Subcutaneous abdominal adipose tissue (tissue), 5 donors: Measurements from ENCODE around the gene ZCCHC4.
"Not testable (repeated sequence)": the region's sequence is repeated elsewhere in the genome, so short reads cannot be mapped to it uniquely, and the experiment has no call there.

Source experiments
- H3K27ac ChIP-seq: one replicate; pipeline ENCODE4 v1.7.0; 2013; ENCODE audit warnings: low read depth, mild to moderate bottlenecking, inconsistent platforms, low read length, moderate library complexity
- H3K27me3 ChIP-seq, 5 donors: one replicate each; pipeline ENCODE4 v1.7.0; 2013; ENCODE audit warnings: low read length in 5 of 5, inconsistent platforms in 1 of 5; ENCODE audit not compliant: control insufficient read depth in 5 of 5, insufficient read depth in 4 of 5
- H3K36me3 ChIP-seq, 5 donors: one replicate each; pipeline ENCODE4 v1.7.0; 2013; ENCODE audit warnings: low read length in 5 of 5; ENCODE audit not compliant: control insufficient read depth in 5 of 5, insufficient read depth in 5 of 5
- H3K4me1 ChIP-seq, 5 donors: one replicate each; pipeline ENCODE4 v1.7.0; 2013; ENCODE audit warnings: low read length in 5 of 5, mild to moderate bottlenecking in 3 of 5, moderate library complexity in 1 of 5; ENCODE audit not compliant: control insufficient read depth in 5 of 5, insufficient read depth in 5 of 5
- H3K4me3 ChIP-seq, 5 donors: one replicate each; pipeline ENCODE4 v1.7.0; 2013; ENCODE audit warnings: low read length in 5 of 5, low read depth in 1 of 5
- H3K9ac ChIP-seq, 5 donors: one replicate each; pipeline ENCODE4 v1.7.0; 2013; ENCODE audit warnings: low read length in 5 of 5, mild to moderate bottlenecking in 4 of 5, moderate library complexity in 3 of 5
- H3K9me3 ChIP-seq, 5 donors: one replicate each; pipeline ENCODE4 v1.7.0; 2013; ENCODE audit warnings: low read length in 5 of 5; ENCODE audit not compliant: control insufficient read depth in 5 of 5
- donor health status: healthy.
- donor health status: healthy.
- donor health status: healthy.
- donor health status: healthy.
- donor health status: healthy.

ZCCHC4 gene

GRCh38 chr4:25372549-25372948 lies 60.0 kb downstream of the ZCCHC4 start:
- not testable (repeated sequence) for H3K9me3 ChIP-seq, H3K4me3 ChIP-seq, H3K4me1 ChIP-seq, H3K27me3 ChIP-seq, H3K9ac ChIP-seq, H3K27ac ChIP-seq
- peaks cover 0 to 24% (median 9%) of the 10 kb centered on the region in 5 donors for H3K36me3 ChIP-seq

GRCh38 chr4:25376754-25377571 lies 64.4 kb downstream of the ZCCHC4 start, which contains the start of gene ANAPC4:
Gene ANAPC4, plus strand, starts transcription at chr4:25377263. Its CDS starts 165 bp downstream, at chr4:25377428.
- H3K9ac ChIP-seq, result peak within 1 kb of the TSS; percentile 22 to 94 (median 92)
- H3K4me3 ChIP-seq, result peak within 1 kb of the TSS; percentile 83 to 99 (median 96)
- H3K27me3 ChIP-seq, result no peaks in the 10 kb centered on the region
- H3K4me1 ChIP-seq, result peaks cover 0 to 26% (median 22%) of the 10 kb centered on the region in 5 donors
- H3K27ac ChIP-seq, result peak within 1 kb of the TSS; percentile 21
- peaks cover 0 to 2% (median 0%) of the 10 kb centered on the region in 5 donors for H3K9me3 ChIP-seq
- peaks cover 7 to 14% (median 11%) of the 10 kb centered on the region in 5 donors for H3K36me3 ChIP-seq

- Histone ChIP-seq H3K4me1 (peaks cover 0 to 26% (median 22%) of the 10 kb centered on the region in 5 donors), H3K27ac (peak overlapping the region; percentile 21), H3K36me3 (peaks cover 7 to 18% (median 13%) of the 10 kb centered on the region in 5 donors), H3K27me3 (no peaks in the 10 kb centered on the region), H3K9me3 (peaks cover 0 to 2% (median 0%) of the 10 kb centered on the region in 5 donors), H3K9ac (peak overlapping the region; percentile 22 to 94 (median 92)), H3K4me3 (peak overlapping the region; percentile 83 to 99 (median 96))
These were observed 65.2 kb downstream of the ZCCHC4 start for GRCh38 chr4:25377572-25378436.

GRCh38 chr4:25378437-25378743 lies 65.8 kb downstream of the ZCCHC4 start:
- peaks cover 0 to 26% (median 22%) of the 10 kb centered on the region in 5 donors for H3K4me1 ChIP-seq
- peaks cover 7 to 19% (median 13%) of the 10 kb centered on the region in 5 donors for H3K36me3 ChIP-seq
- no peak overlapping the region for H3K27ac ChIP-seq

GRCh38 chr4:25379591-25379990 lies 67.0 kb downstream of the ZCCHC4 start:
- Histone ChIP-seq H3K27me3 (no peaks in the 10 kb centered on the region), H3K4me1 (peaks cover 0 to 26% (median 22%) of the 10 kb centered on the region in 5 donors), H3K36me3 (peaks cover 17 to 31% (median 22%) of the 10 kb centered on the region in 5 donors), H3K4me3 (no peak overlapping the region), H3K9ac (no peak overlapping the region), H3K27ac (no peak overlapping the region), H3K9me3 (peaks cover 0 to 2% (median 0%) of the 10 kb centered on the region in 5 donors)

More at GRCh38 chr4:25378437-25378743, 65.8 kb downstream of the ZCCHC4 start:
- Histone ChIP-seq H3K4me3 (peak overlapping the region in 4 of 5 donors; percentile 83 to 97 (median 92)), H3K9ac (no peak overlapping the region), H3K27me3 (no peaks in the 10 kb centered on the region), H3K9me3 (peaks cover 0 to 2% (median 0%) of the 10 kb centered on the region in 5 donors)

- Histone ChIP-seq H3K36me3 (peaks cover 26 to 54% (median 39%) of the 10 kb centered on the region in 5 donors), H3K27me3 (no peaks in the 10 kb centered on the region)
These were observed 71.1 kb downstream of the ZCCHC4 start for GRCh38 chr4:25383647-25384046.

GRCh38 chr4:25386926-25387325 lies 74.4 kb downstream of the ZCCHC4 start:
- Histone ChIP-seq H3K4me3 (no peak overlapping the region), H3K9me3 (no peaks in the 10 kb centered on the region), H3K4me1 (no peaks in the 10 kb centered on the region), H3K27ac (no peak overlapping the region), H3K36me3 (peaks cover 38 to 69% (median 54%) of the 10 kb centered on the region in 5 donors), H3K27me3 (no peaks in the 10 kb centered on the region), H3K9ac (no peak overlapping the region)

More at GRCh38 chr4:25383647-25384046, 71.1 kb downstream of the ZCCHC4 start:
- H3K9ac ChIP-seq, result no peak overlapping the region
- no peaks in the 10 kb centered on the region for H3K9me3 ChIP-seq
- H3K27ac ChIP-seq, result no peak overlapping the region
- peaks cover 0 to 8% (median 6%) of the 10 kb centered on the region in 5 donors for H3K4me1 ChIP-seq
- H3K4me3 ChIP-seq, result no peak overlapping the region

- peaks cover 59 to 91% (median 76%) of the 10 kb centered on the region in 5 donors for H3K36me3 ChIP-seq
- H3K4me1 ChIP-seq, result no peaks in the 10 kb centered on the region
These were observed 84.7 kb downstream of the ZCCHC4 start for GRCh38 chr4:25397305-25397704.

GRCh38 chr4:25399510-25399909 lies 86.9 kb downstream of the ZCCHC4 start:
- no peak overlapping the region for H3K27ac ChIP-seq
- H3K4me1 ChIP-seq, result no peaks in the 10 kb centered on the region
- peaks cover 0 to 8% (median 6%) of the 10 kb centered on the region in 5 donors for H3K9me3 ChIP-seq
- H3K4me3 ChIP-seq, result no peak overlapping the region
- H3K36me3 ChIP-seq, result peaks cover 57 to 82% (median 69%) of the 10 kb centered on the region in 5 donors
- no peaks in the 10 kb centered on the region for H3K27me3 ChIP-seq
- H3K9ac ChIP-seq, result no peak overlapping the region

More at GRCh38 chr4:25397305-25397704, 84.7 kb downstream of the ZCCHC4 start:
- H3K27ac ChIP-seq, result no peak overlapping the region
- H3K4me3 ChIP-seq, result no peak overlapping the region
- H3K9ac ChIP-seq, result no peak overlapping the region
- peaks cover 0 to 8% (median 6%) of the 10 kb centered on the region in 5 donors for H3K9me3 ChIP-seq
- H3K27me3 ChIP-seq, result no peaks in the 10 kb centered on the region
